HEK293 (cell line): Measurements from ENCODE around the gene PERM1.

Experiments used
- CTCF ChIA-PET: fragments of 350-600 bp; formaldehyde crosslinking; extraction: SDS; loops from one replicate; lab custom pipeline; 2021; ENCODE audit warnings: antibody characterized with exemption; lab: Yijun Ruan, JAX
- POLR2A ChIA-PET: fragments of 300-600 bp; formaldehyde crosslinking; extraction: SDS; loops from one replicate; lab custom pipeline; 2020; ENCODE audit warnings: antibody characterized with exemption, inconsistent platforms; lab: Yijun Ruan, JAX
- H3K27ac ChIP-seq: fragments of 200-500 bp; sonication (Bioruptor generic); 2 replicates; pipeline ENCODE4 v1.5.1; 2014; ENCODE audit warnings: low read depth, low read length, control low read depth, inconsistent platforms; ENCODE audit errors: extremely low read depth
- H3K36me3 ChIP-seq, 2 experiments: fragments of 200-500 bp in 1 of 2; sonication (Bioruptor generic) in 1 of 2; 1 replicate in 1 of 2; 2 replicates in 1 of 2; pipeline ENCODE4 v1.5.1; 2014 to 2017; ENCODE audit warnings: inconsistent platforms in 2 of 2, low read length in 2 of 2; ENCODE audit not compliant: control insufficient read depth in 2 of 2, insufficient read depth in 1 of 2
- H3K4me1 ChIP-seq: fragments of 200-500 bp; sonication (Bioruptor generic); 2 replicates; pipeline ENCODE4 v1.5.1; 2014; ENCODE audit warnings: mild to moderate bottlenecking, low read length, inconsistent platforms; ENCODE audit not compliant: control insufficient read depth, insufficient read depth
- H3K4me3 ChIP-seq: 2 replicates; pipeline ENCODE4 v1.5.1; 2011; ENCODE audit warnings: low read depth, mild to moderate bottlenecking, control low read depth, low read length, moderate library complexity
- H3K9me3 ChIP-seq: fragments of 200-500 bp; sonication (Bioruptor generic); 2 replicates; pipeline ENCODE4 v1.5.1; 2014; ENCODE audit warnings: low read depth, low read length, inconsistent platforms; ENCODE audit not compliant: control insufficient read depth, insufficient read depth
- KLF9 ChIP-seq: fragments of 450-650 bp; formaldehyde crosslinking; IDR thresholded peaks from 2 replicates; pipeline ENCODE4 v1.5.1; 2016; ENCODE audit warnings: missing biosample characterization, missing genetic modification characterization, low read depth
- ZBTB7A ChIP-seq: fragments of 450-650 bp; formaldehyde crosslinking; IDR thresholded peaks from 2 replicates; pipeline ENCODE4 v1.5.1; 2016; ENCODE audit warnings: low read depth, missing biosample characterization, missing genetic modification characterization
- ZBTB8A ChIP-seq: fragments of 450-650 bp; formaldehyde crosslinking; IDR thresholded peaks from 2 replicates; pipeline ENCODE4 v1.5.1; 2016; ENCODE audit warnings: missing biosample characterization, missing genetic modification characterization
- ZFP69B ChIP-seq: fragments of 450-650 bp; formaldehyde crosslinking; IDR thresholded peaks from 2 replicates; pipeline ENCODE4 v1.5.1; 2016; ENCODE audit warnings: missing biosample characterization, missing genetic modification characterization
- ZIC2 ChIP-seq: fragments of 450-650 bp; formaldehyde crosslinking; IDR thresholded peaks from 2 replicates; pipeline ENCODE4 v1.5.1; 2016; ENCODE audit warnings: missing biosample characterization, missing genetic modification characterization
- ZNF2 ChIP-seq: fragments of 450-650 bp; formaldehyde crosslinking; IDR thresholded peaks from 2 replicates; pipeline ENCODE4 v1.5.1; 2016; ENCODE audit warnings: missing biosample characterization, missing genetic modification characterization
- ZNF514 ChIP-seq: fragments of 450-650 bp; formaldehyde crosslinking; IDR thresholded peaks from 2 replicates; pipeline ENCODE4 v1.5.1; 2016; ENCODE audit warnings: missing biosample characterization, missing genetic modification characterization
- ZNF600 ChIP-seq: fragments of 450-650 bp; formaldehyde crosslinking; IDR thresholded peaks from 2 replicates; pipeline ENCODE4 v1.5.1; 2016; ENCODE audit warnings: missing biosample characterization, missing genetic modification characterization
- ZNF707 ChIP-seq: fragments of 450-650 bp; formaldehyde crosslinking; IDR thresholded peaks from 2 replicates; pipeline ENCODE4 v1.5.1; 2016; ENCODE audit warnings: missing biosample characterization, missing genetic modification characterization
- ZNF76 ChIP-seq: fragments of 450-650 bp; formaldehyde crosslinking; IDR thresholded peaks from 2 replicates; pipeline ENCODE4; 2016; ENCODE audit warnings: low read depth, missing biosample characterization, missing genetic modification characterization, borderline replicate concordance
- ZNF768 ChIP-seq: fragments of 450-650 bp; formaldehyde crosslinking; IDR thresholded peaks from 2 replicates; pipeline ENCODE4 v1.5.1; 2018; ENCODE audit warnings: missing biosample characterization, mild to moderate bottlenecking, missing genetic modification characterization
- ZNF837 ChIP-seq: fragments of 450-650 bp; formaldehyde crosslinking; IDR thresholded peaks from 2 replicates; pipeline ENCODE4 v1.5.1; 2016; ENCODE audit warnings: missing biosample characterization, missing genetic modification characterization
- TF ChIP-seq, protein P1 (sequence below): fragments of 450-650 bp; formaldehyde crosslinking; IDR thresholded peaks from 2 replicates; pipeline ENCODE4 v1.5.1; 2016; ENCODE audit warnings: missing biosample characterization, missing genetic modification characterization
- TF ChIP-seq, protein P2 (sequence below): fragments of 450-650 bp; formaldehyde crosslinking; IDR thresholded peaks from 2 replicates; pipeline ENCODE4 v1.5.1; 2017; ENCODE audit warnings: missing biosample characterization, missing genetic modification characterization
- TF ChIP-seq, protein P3 (sequence below): fragments of 450-650 bp; formaldehyde crosslinking; IDR thresholded peaks from 2 replicates; pipeline ENCODE4 v1.5.1; 2016; ENCODE audit warnings: missing biosample characterization, missing genetic modification characterization
- TF ChIP-seq, protein P4 (sequence below): fragments of 450-650 bp; formaldehyde crosslinking; optimal IDR thresholded peaks from 2 replicates; pipeline ENCODE3; 2016; ENCODE audit warnings: missing biosample characterization, mild to moderate bottlenecking, missing genetic modification characterization
- TF ChIP-seq, protein P5 (sequence below): fragments of 450-650 bp; formaldehyde crosslinking; IDR thresholded peaks from 2 replicates; pipeline ENCODE4 v1.5.1; 2016; ENCODE audit warnings: missing biosample characterization, missing genetic modification characterization

Gene PERM1

DNA sequence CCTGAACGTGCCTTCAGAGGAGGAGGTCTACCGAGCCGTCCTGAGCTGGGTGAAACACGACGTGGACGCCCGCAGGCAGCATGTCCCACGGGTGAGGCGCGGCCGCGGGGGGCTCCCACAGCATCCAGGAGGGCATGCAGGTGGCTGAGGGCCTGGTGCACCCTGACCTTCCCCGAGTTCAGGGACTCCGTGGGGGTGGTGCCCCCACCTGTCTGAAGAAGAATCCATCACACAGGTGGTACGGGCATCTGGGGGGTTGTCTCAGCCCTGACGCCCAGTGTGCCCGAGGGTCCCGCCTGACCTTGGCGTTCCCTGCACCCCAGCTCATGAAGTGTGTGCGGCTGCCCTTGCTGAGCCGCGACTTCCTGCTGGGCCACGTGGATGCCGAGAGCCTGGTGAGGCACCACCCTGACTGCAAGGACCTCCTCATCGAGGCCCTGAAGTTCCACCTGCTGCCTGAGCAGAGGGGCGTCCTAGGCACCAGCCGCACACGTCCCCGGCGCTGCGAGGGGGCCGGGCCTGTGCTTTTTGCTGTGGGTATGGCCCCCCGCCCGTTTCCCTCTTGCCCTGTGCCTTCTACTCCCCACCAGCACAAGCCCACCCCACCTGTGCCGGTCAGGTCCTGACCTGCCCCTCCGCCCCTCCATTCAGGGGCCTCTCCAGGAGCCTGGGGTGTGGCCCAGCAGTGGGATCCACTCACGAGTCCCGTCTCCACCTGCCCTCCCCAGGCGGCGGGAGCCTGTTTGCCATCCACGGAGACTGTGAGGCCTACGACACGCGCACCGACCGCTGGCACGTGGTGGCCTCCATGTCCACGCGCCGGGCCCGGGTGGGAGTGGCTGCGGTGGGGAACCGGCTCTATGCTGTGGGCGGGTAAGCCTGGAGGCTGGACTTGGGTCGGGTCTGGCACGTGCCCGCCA, 19.3 kb downstream of the PERM1 start (continued):
- TF ChIP-seq, protein P1, sequence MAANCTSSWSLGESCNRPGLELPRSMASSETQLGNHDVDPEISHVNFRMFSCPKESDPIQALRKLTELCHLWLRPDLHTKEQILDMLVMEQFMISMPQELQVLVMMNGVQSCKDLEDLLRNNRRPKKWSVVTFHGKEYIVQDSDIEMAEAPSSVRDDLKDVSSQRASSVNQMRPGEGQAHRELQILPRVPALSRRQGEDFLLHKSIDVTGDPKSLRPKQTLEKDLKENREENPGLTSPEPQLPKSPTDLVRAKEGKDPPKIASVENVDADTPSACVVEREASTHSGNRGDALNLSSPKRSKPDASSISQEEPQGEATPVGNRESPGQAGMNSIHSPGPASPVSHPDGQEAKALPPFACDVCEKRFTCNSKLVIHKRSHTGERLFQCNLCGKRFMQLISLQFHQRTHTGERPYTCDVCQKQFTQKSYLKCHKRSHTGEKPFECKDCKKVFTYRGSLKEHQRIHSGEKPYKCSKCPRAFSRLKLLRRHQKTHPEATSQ: no peak
- no peak for TF ChIP-seq ZNF514 (tag by site-specific recombination)
- TF ChIP-seq ZFP69B (tag by site-specific recombination): no peak
- TF ChIP-seq ZNF707: no peak
- TF ChIP-seq, protein P2, sequence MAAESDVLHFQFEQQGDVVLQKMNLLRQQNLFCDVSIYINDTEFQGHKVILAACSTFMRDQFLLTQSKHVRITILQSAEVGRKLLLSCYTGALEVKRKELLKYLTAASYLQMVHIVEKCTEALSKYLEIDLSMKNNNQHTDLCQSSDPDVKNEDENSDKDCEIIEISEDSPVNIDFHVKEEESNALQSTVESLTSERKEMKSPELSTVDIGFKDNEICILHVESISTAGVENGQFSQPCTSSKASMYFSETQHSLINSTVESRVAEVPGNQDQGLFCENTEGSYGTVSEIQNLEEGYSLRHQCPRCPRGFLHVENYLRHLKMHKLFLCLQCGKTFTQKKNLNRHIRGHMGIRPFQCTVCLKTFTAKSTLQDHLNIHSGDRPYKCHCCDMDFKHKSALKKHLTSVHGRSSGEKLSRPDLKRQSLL (tag by site-specific recombination): peak; percentile 47; the same call in 1 of the 2 replicates

DNA sequence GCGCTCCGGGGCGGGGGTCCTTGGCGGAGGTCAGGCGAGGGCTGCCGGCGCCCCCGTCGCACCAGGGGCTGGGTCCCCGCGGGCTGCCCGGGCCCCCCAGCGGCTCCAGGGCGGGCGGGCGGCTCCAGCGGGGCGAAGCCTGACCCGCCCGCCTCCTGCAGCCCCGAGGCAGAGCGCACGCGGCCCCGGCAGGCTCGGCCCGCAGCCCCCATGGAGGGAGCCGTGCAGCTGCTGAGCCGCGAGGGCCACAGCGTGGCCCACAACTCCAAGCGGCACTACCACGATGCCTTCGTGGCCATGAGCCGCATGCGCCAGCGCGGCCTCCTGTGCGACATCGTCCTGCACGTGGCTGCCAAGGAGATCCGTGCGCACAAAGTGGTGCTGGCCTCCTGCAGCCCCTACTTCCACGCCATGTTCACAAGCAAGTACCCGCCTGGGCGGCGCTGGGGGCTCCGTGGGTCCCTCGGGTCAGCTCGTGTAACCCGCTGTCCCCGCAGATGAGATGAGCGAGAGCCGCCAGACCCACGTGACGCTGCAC, 20.7 kb downstream of the PERM1 start:
- ChIA-PET CTCF (interaction anchor here (0.8 to 1.3 kb wide), 2 partner anchors 55 to 104 kb away, joined by 5 to 6 read pairs; no protein-coding TSS in a partner anchor), POLR2A (interaction anchor here (1.5 kb wide), 1 partner anchor 36 kb away, joined by 5 read pairs; no protein-coding TSS in a partner anchor)
- Histone ChIP-seq H3K4me3 (peak overlapping the region; percentile 57), H3K4me1 (peaks cover under 1% of the 10 kb centered on the region; the same call in 1 of the 2 replicates), H3K36me3 (peaks cover 3 to 53% of the 10 kb centered on the region in 2 experiments; a peak in 2 of 3 replicates), H3K27ac (peak overlapping the region; percentile 64; the same call in 1 of the 2 replicates), H3K9me3 (no peaks in the 10 kb centered on the region)
- peak; percentile 52; the same call in 1 of the 2 replicates for TF ChIP-seq ZBTB8A (tag by site-specific recombination)
- no peak for TF ChIP-seq ZNF837 (tag by site-specific recombination)
- TF ChIP-seq KLF9 (tag by site-specific recombination): no peak
- TF ChIP-seq, protein P3, sequence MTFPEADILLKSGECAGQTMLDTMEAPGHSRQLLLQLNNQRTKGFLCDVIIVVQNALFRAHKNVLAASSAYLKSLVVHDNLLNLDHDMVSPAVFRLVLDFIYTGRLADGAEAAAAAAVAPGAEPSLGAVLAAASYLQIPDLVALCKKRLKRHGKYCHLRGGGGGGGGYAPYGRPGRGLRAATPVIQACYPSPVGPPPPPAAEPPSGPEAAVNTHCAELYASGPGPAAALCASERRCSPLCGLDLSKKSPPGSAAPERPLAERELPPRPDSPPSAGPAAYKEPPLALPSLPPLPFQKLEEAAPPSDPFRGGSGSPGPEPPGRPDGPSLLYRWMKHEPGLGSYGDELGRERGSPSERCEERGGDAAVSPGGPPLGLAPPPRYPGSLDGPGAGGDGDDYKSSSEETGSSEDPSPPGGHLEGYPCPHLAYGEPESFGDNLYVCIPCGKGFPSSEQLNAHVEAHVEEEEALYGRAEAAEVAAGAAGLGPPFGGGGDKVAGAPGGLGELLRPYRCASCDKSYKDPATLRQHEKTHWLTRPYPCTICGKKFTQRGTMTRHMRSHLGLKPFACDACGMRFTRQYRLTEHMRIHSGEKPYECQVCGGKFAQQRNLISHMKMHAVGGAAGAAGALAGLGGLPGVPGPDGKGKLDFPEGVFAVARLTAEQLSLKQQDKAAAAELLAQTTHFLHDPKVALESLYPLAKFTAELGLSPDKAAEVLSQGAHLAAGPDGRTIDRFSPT (tag by site-specific recombination): peak; percentile 87
- TF ChIP-seq, protein P4, sequence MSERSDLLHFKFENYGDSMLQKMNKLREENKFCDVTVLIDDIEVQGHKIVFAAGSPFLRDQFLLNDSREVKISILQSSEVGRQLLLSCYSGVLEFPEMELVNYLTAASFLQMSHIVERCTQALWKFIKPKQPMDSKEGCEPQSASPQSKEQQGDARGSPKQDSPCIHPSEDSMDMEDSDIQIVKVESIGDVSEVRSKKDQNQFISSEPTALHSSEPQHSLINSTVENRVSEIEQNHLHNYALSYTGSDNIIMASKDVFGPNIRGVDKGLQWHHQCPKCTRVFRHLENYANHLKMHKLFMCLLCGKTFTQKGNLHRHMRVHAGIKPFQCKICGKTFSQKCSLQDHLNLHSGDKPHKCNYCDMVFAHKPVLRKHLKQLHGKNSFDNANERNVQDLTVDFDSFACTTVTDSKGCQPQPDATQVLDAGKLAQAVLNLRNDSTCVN (tag by site-specific recombination): peak; percentile 26
- TF ChIP-seq, protein P5, sequence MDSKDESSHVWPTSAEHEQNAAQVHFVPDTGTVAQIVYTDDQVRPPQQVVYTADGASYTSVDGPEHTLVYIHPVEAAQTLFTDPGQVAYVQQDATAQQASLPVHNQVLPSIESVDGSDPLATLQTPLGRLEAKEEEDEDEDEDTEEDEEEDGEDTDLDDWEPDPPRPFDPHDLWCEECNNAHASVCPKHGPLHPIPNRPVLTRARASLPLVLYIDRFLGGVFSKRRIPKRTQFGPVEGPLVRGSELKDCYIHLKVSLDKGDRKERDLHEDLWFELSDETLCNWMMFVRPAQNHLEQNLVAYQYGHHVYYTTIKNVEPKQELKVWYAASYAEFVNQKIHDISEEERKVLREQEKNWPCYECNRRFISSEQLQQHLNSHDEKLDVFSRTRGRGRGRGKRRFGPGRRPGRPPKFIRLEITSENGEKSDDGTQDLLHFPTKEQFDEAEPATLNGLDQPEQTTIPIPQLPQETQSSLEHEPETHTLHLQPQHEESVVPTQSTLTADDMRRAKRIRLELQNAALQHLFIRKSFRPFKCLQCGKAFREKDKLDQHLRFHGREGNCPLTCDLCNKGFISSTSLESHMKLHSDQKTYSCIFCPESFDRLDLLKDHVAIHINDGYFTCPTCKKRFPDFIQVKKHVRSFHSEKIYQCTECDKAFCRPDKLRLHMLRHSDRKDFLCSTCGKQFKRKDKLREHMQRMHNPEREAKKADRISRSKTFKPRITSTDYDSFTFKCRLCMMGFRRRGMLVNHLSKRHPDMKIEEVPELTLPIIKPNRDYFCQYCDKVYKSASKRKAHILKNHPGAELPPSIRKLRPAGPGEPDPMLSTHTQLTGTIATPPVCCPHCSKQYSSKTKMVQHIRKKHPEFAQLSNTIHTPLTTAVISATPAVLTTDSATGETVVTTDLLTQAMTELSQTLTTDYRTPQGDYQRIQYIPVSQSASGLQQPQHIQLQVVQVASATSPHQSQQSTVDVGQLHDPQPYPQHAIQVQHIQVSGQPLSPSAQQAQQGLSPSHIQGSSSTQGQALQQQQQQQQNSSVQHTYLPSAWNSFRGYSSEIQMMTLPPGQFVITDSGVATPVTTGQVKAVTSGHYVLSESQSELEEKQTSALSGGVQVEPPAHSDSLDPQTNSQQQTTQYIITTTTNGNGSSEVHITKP (tag by site-specific recombination): no peak
- TF ChIP-seq ZNF768 (tag by site-specific recombination): no peak
- TF ChIP-seq ZIC2 (tag by site-specific recombination): peak; percentile 59
- 0 out of 2 replicates have a peak, but pooled peaks have one; percentile 29 for TF ChIP-seq ZNF76 (tag by site-specific recombination)
- TF ChIP-seq ZBTB7A (tag by site-specific recombination): 0 out of 2 replicates have a peak, but pooled peaks have one; percentile 48
- TF ChIP-seq ZNF600 (tag by site-specific recombination): peak; percentile 81
- TF ChIP-seq ZNF2: peak; percentile 52; the same call in 1 of the 2 replicates
